Endothelial cell (in vitro differentiated cells): ENCODE data around the gene UBAP1L. TPM values are rescaled to one million over a fixed set of nuclear protein-coding genes. Genes with fewer than 3 reads are reported as not detected.

Source experiments
- DNase-seq: peaks from one replicate; pipeline ENCODE4 v3.0.0; 2021; ENCODE audit warnings: low spot score
- H3K27ac Mint-ChIP-seq: one replicate; pipeline ENCODE4 v1.8.0; 2021; ENCODE audit warnings: mixed read lengths, inconsistent platforms; ENCODE audit not compliant: unreplicated experiment
- H3K27me3 Mint-ChIP-seq: one replicate; pipeline ENCODE4 v1.8.0; 2021; ENCODE audit warnings: mild to moderate bottlenecking, moderate library complexity, mixed read lengths, inconsistent platforms; ENCODE audit not compliant: unreplicated experiment
- H3K36me3 Mint-ChIP-seq: one replicate; pipeline ENCODE4 v1.8.0; 2021; ENCODE audit warnings: mild to moderate bottlenecking, low read depth, mixed read lengths, inconsistent platforms; ENCODE audit not compliant: unreplicated experiment
- H3K4me1 Mint-ChIP-seq: one replicate; pipeline ENCODE4 v1.8.0; 2021; ENCODE audit warnings: mild to moderate bottlenecking, mixed read lengths, inconsistent platforms; ENCODE audit not compliant: unreplicated experiment
- H3K4me3 Mint-ChIP-seq: one replicate; pipeline ENCODE4 v1.8.0; 2021; ENCODE audit warnings: mild to moderate bottlenecking, mixed read lengths, inconsistent platforms; ENCODE audit not compliant: unreplicated experiment
- H3K9me3 Mint-ChIP-seq: one replicate; pipeline ENCODE4 v1.8.0; 2021; ENCODE audit warnings: mixed read lengths, inconsistent platforms; ENCODE audit not compliant: unreplicated experiment
- CTCF ChIP-seq: fragments of 200-600 bp; sonication (generic); IDR thresholded peaks from one replicate; pipeline ENCODE4 v1.5.0; 2021; ENCODE audit warnings: antibody characterized with exemption; ENCODE audit not compliant: unreplicated experiment
- total RNA-seq: library from RNA; stranded (reverse); fragmentation: NEBNext Ultra II Directional; extraction: Animal tissue kit (Norgen Biotek cat#: 25700); gene quantifications from one replicate; pipeline ENCODE4 v1.2.1, GENCODE V29; 2021; ENCODE audit not compliant: unreplicated experiment

Gene UBAP1L
- total RNA-seq, 1 donor from 2014 or later, result 1.8 TPM

- no peaks in the 10 kb centered on the region for H3K4me1 Mint-ChIP-seq
- TF ChIP-seq CTCF, result no peak
- H3K4me3 Mint-ChIP-seq, result no peak overlapping the region
- DNase-seq, result no peak
- no peaks in the 10 kb centered on the region for H3K9me3 Mint-ChIP-seq
- no peaks in the 10 kb centered on the region for H3K36me3 Mint-ChIP-seq
- H3K27ac Mint-ChIP-seq, result no peak overlapping the region
- peaks cover 3% of the 10 kb centered on the region for H3K27me3 Mint-ChIP-seq
Observed at GRCh38 chr15:65059369-65059750, 55.6 kb downstream of the UBAP1L start.

GRCh38 chr15:65058394-65059368, 56.3 kb downstream of the UBAP1L start:
- no peak overlapping the region for H3K27ac Mint-ChIP-seq
- no peak overlapping the region for H3K4me3 Mint-ChIP-seq
- H3K9me3 Mint-ChIP-seq, result no peaks in the 10 kb centered on the region
- H3K27me3 Mint-ChIP-seq, result peaks cover 3% of the 10 kb centered on the region
- no peaks in the 10 kb centered on the region for H3K4me1 Mint-ChIP-seq
- no peak for TF ChIP-seq CTCF
- no peaks in the 10 kb centered on the region for H3K36me3 Mint-ChIP-seq
- no peak for DNase-seq

- H3K36me3 Mint-ChIP-seq, result no peaks in the 10 kb centered on the region
- no peaks in the 10 kb centered on the region for H3K4me1 Mint-ChIP-seq
- peaks cover 3% of the 10 kb centered on the region for H3K27me3 Mint-ChIP-seq
- no peak for TF ChIP-seq CTCF
- no peaks in the 10 kb centered on the region for H3K9me3 Mint-ChIP-seq
- H3K4me3 Mint-ChIP-seq, result no peak overlapping the region
- no peak for DNase-seq
- no peak overlapping the region for H3K27ac Mint-ChIP-seq
Observed at GRCh38 chr15:65057549-65057940, 57.5 kb downstream of the UBAP1L start.

GRCh38 chr15:65056868-65057548, 58.0 kb downstream of the UBAP1L start:
- no peaks in the 10 kb centered on the region for H3K4me1 Mint-ChIP-seq
- no peak overlapping the region for H3K4me3 Mint-ChIP-seq
- H3K9me3 Mint-ChIP-seq, result no peaks in the 10 kb centered on the region
- H3K36me3 Mint-ChIP-seq, result no peaks in the 10 kb centered on the region
- peaks cover 4% of the 10 kb centered on the region for H3K27me3 Mint-ChIP-seq
- no peak overlapping the region for H3K27ac Mint-ChIP-seq
- no peak for DNase-seq
- TF ChIP-seq CTCF, result no peak

- TF ChIP-seq CTCF, result no peak
- Mint-ChIP-seq H3K9me3 (no peaks in the 10 kb centered on the region), H3K27me3 (peaks cover 7% of the 10 kb centered on the region), H3K4me1 (no peaks in the 10 kb centered on the region), H3K27ac (no peak overlapping the region), H3K4me3 (no peak overlapping the region), H3K36me3 (no peaks in the 10 kb centered on the region)
- no peak for DNase-seq
Observed at GRCh38 chr15:65056106-65056505, 58.9 kb downstream of the UBAP1L start.
